Renal pelvis (tissue), 4 donors: ENCODE results near the gene RPS6KA2. TPM values are rescaled to one million over a fixed set of nuclear protein-coding genes. Genes with fewer than 3 reads are reported as not detected.

Experiments used
- DNase-seq: peaks from one replicate; pipeline ENCODE4 v3.0.0-alpha.2; 2013
- polyA plus RNA-seq, 3 donors: library from polyadenylated mRNA; unstranded; fragments of 120-200 nt; gene quantifications; one replicate each; pipeline ENCODE4 v1.2.1, GENCODE V29; 2013; ENCODE audit not compliant: insufficient read length in 3 of 3

RPS6KA2 gene
- polyA plus RNA-seq, 3 donors = 27.8 to 29.6 (median 29.1) TPM

DNA sequence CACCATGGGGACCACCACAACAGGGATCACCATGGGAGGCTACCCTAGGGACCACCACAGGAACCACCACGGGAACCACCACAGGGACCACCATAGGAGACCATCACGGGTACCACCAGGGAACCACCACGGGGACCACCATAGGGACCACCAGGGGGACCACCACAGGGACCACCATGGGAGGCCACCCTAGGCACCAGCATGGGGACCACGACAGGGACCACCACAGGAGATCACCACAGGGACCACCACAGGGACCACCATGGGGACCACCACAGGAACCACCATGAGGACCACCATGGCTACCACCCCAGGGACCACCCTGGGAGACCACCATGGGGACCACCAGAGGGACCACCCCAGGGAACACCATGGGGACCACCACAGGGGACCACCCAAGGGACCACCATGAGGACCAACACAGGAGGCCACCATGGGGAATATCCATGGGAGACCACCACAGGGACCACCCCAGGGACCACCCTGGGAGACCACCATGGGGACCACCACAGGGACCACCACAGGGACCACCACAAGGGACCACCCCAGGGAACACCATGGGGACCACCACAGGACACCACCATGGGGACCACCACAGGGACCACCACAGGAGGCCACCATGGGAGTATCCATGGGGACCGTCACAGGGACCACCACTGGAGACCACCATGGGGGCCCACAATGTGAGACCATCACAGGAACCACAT, 176.7 kb downstream of the RPS6KA2 start:
- DNase-seq = no peak

- no peak for DNase-seq
Observed at GRCh38 chr6:166449641-166450040, 177.4 kb downstream of the RPS6KA2 start.

DNA sequence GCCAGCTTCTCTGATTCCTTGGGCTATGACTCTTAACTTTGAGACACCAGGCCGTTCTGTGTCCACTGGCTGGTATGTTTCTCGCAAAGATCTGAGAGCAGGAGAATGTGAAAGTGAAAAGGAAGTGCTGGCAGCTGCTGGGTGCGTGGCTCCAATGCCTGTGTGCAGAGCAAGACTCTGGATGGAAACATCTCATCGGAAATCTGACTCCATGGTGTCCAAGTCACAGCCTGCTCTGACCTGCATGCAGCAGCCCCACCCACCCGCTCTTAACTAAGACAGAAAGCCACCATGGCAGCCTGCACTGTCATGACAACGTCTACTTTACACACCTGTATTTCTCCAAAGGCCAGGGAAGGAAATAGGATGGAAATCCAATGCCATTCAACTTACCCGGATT, 178.0 kb downstream of the RPS6KA2 start:
- no peak for DNase-seq

GRCh38 chr6:166448432-166448831, 178.6 kb downstream of the RPS6KA2 start:
- no peak for DNase-seq

- no peak for DNase-seq
Observed at GRCh38 chr6:166446567-166447065, 180.4 kb downstream of the RPS6KA2 start.

DNA sequence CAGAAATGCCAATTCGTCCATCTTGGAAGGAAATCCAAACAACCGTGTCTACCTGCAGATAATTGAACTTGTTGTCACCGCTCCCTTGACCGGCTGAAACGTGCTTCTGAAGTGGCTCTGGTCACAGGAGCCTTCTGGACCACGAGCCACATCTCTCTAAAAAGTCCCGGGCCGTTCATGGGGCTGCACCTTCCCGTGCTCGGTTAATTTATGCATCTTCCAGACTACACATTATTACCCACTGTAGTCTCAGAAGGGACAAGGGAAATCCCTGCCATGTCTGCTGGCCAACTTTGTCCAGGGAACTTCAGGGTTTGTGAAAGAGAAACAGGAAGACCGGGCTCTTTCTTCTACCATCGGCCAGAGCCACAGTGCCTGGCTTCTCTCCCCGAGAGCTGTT, 180.9 kb downstream of the RPS6KA2 start:
- DNase-seq = no peak

DNA sequence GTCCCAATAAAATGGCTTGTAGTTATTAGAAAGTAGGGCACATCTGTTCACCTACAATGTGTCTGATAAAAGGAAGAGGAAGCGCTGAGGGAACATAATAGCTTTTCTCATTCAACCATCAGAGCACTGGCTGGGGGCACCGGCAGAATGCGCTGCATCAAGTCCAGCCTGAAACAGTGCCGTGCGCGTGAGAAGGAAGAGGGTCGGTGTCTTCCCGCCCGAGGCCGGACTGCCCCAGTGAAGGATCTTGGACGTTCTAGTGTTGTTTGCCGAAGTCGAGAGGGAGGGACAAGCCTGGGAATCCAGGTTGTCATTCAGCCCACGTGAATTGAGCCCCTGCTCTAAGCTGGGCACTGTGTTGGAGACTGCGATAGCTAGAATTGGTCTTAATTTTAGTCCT, 182.6 kb downstream of the RPS6KA2 start:
- no peak for DNase-seq

DNA sequence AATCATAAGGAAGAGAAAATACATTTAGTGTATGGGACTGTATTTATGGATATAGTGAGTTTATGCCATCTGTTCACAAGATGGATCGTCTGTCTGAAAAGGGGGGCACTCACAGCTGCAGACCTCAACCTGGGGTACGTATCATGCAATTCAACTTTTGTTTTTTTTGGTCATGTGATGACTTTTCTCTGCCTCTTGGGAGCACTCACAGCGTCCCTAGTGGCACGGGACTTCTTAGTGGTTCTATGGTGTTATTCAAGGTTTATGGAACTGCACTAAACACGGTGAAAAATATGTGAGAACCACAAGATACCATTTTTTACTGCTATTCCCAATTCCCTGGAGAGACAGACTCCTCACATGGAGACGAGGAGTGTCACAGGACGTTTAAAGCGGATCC, 183.9 kb downstream of the RPS6KA2 start:
- DNase-seq = no peak

DNA sequence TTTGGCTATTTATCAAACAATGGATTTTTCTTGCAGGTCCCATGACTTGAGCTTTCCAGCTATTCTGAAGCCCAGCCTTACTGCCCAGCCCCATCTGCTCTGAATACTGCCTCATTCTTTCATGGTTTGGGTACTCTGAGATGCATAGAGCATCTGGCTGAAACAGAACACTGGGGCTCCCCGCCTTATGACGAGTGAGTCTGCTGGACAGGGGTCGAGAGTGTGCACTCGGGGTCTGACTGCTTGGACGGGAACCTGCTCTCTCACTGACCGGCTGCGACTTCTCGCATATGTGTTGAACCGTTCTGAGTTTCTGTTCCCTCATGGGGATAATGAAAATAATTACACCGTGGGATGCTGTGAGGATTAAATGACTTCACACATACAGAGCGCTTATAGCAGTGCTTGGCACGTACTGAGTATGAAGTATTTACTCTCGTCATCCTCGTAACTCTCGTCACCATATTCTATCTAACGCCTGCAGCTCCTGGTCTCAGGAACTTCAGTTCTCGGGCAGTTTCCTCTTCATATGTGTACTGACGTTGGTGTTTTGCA, 184.8 kb downstream of the RPS6KA2 start:
- DNase-seq = no peak

GRCh38 chr6:166441325-166442078, 185.5 kb downstream of the RPS6KA2 start:
- no peak for DNase-seq

GRCh38 chr6:166440729-166441128, 186.3 kb downstream of the RPS6KA2 start:
- no peak for DNase-seq

DNA sequence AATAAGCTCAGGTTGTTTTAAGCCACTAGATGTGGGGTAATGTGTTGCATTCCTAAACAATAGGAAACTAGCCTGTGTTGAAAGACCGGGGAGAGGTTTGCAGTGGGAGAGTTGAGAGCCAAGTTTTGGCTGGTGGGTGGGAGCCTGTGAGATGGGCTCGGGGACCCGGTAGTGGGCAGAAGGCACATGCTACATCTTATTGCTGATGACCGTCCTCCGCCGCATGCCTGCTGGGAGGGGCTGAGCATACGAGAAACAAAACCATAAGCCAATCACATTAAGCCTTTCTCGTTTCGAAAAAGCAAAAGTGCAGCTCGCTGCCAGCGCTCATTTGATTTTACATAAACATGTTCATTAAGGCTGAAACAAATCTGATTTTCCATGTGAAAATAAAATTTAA, 186.9 kb downstream of the RPS6KA2 start:
- DNase-seq = no peak

GRCh38 chr6:166439366-166440091, 187.5 kb downstream of the RPS6KA2 start:
- DNase-seq = no peak

GRCh38 chr6:166438211-166438861, 188.7 kb downstream of the RPS6KA2 start:
- no peak for DNase-seq

DNA sequence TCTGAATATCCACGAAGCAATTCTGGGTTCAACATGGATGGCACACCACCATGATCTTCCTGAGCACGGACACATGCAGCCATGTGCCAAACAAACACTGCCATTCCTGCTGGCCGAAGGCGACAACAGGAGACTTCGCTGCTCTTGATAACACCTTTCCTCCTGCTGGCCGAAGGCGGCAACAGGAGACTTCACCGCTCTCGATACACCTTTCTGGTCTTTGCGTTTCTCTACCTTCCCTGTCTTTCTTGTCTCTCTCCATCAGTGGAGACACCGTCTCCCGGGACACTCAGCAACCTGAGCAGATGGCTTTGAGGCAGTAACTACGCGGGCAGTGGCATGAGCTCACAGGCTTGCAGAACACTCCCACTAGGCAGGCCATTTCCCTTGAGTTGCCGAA, 189.4 kb downstream of the RPS6KA2 start:
- no peak for DNase-seq

- DNase-seq = no peak
Observed at GRCh38 chr6:166436195-166437139, 190.6 kb downstream of the RPS6KA2 start.

GRCh38 chr6:166435574-166435973, 191.5 kb downstream of the RPS6KA2 start:
- DNase-seq = no peak

DNA sequence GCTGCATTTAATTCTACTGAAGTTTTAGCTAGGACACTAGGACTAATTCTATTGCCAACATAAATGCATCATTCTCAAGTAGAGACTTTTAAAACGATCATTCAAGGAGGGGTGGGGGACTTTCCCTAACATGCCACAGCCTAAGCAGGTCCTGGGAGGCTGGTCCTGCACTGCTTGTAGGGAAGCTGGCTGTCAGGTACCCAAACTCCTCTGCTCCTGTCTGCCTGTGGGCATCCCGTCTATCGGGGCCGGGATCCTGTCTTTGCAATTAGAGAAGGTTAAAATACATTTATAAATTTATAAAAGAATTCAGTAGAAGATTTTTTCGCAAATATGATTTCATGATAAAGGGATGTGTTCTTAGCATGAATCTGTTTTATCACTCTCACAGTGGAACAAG, 192.7 kb downstream of the RPS6KA2 start:
- DNase-seq = no peak

- no peak for DNase-seq
Observed at GRCh38 chr6:166433096-166433495, 194.0 kb downstream of the RPS6KA2 start.

GRCh38 chr6:166430269-166430668, 196.8 kb downstream of the RPS6KA2 start:
- DNase-seq = no peak

DNA sequence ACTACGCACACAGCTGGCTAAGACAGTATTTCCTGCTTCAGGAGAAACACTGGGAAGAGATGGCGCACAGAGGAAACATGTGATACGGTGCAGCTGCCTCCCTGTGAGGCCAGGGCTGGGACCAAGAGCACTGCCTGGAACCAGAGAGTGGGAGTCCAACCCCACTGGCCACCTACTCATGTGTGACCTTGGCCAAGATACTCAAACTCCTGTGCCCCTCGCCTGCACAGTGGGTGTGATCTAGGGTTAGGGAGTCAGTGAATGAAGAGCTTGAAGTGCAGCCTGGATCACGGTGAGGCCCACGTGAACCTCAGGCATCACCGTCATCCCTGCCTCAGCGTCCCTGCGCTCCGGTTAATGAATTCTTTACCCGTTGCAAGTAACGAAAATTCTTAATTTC, 202.6 kb downstream of the RPS6KA2 start:
- no peak for DNase-seq
